GM23338 (cell line): Measurements from ENCODE around the gene AP1G2. TPM values are rescaled to one million over a fixed set of nuclear protein-coding genes. Genes with fewer than 3 reads are reported as not detected.

ENCODE experiments used
- ATAC-seq: fragments of 200-7000 bp; cut with Tn5 transposase; 3 replicates; pipeline ENCODE4 v1.9.1; 2020
- DNase-seq: peaks from one replicate; pipeline ENCODE4 v3.0.0-alpha.2; 2015; ENCODE audit warnings: low spot score
- H2AFZ ChIP-seq: fragments of 200-600 bp; sonication (generic); 2 replicates; pipeline ENCODE4 v1.8.0; 2016; ENCODE audit warnings: antibody characterized with exemption, mild to moderate bottlenecking, moderate library complexity
- H3F3A ChIP-seq: fragments of 200-600 bp; sonication (generic); replicated peaks from 2 replicates; pipeline ENCODE4 v1.8.0; 2017; ENCODE audit warnings: antibody characterized with exemption, mixed run types, low read depth
- H3K27ac ChIP-seq: fragments of 200-600 bp; sonication (generic); 2 replicates; pipeline ENCODE4 v1.6.1; 2016; ENCODE audit warnings: low read depth
- H3K27me3 ChIP-seq: fragments of 200-600 bp; sonication (generic); 2 replicates; pipeline ENCODE4 v1.8.0; 2016; ENCODE audit warnings: mild to moderate bottlenecking, mixed run types, moderate library complexity; ENCODE audit not compliant: insufficient read depth
- H3K36me3 ChIP-seq: fragments of 200-600 bp; sonication (generic); 2 replicates; pipeline ENCODE4 v1.8.0; 2016; ENCODE audit warnings: mild to moderate bottlenecking; ENCODE audit not compliant: insufficient read depth
- H3K4me1 ChIP-seq: fragments of 200-600 bp; sonication (generic); 2 replicates; pipeline ENCODE4 v1.8.0; 2016; ENCODE audit warnings: mild to moderate bottlenecking, moderate library complexity; ENCODE audit not compliant: insufficient read depth
- H3K4me2 ChIP-seq: fragments of 200-600 bp; sonication (generic); 2 replicates; pipeline ENCODE4 v1.7.1; 2017; ENCODE audit warnings: mixed run types
- H3K4me3 ChIP-seq: fragments of 200-600 bp; sonication (generic); 2 replicates; pipeline ENCODE4 v1.6.1; 2016; ENCODE audit warnings: mixed run types
- H3K79me2 ChIP-seq: fragments of 200-600 bp; sonication (generic); replicated peaks from 2 replicates; pipeline ENCODE4 v1.8.0; 2017; ENCODE audit warnings: mild to moderate bottlenecking; ENCODE audit not compliant: insufficient read depth
- H3K9me2 ChIP-seq: fragments of 200-600 bp; sonication (generic); 2 replicates; pipeline ENCODE4 v1.8.0; 2017; ENCODE audit not compliant: insufficient read depth
- H4K20me1 ChIP-seq: fragments of 200-600 bp; sonication (generic); replicated peaks from 2 replicates; pipeline ENCODE4 v1.8.0; 2017; ENCODE audit warnings: mild to moderate bottlenecking; ENCODE audit not compliant: insufficient read depth
- H3K27ac Mint-ChIP-seq: 2 replicates; pipeline ENCODE4 v1.8.0; 2020; ENCODE audit warnings: inconsistent platforms, mild to moderate bottlenecking, moderate library complexity, mixed read lengths
- H3K27me3 Mint-ChIP-seq: 3 replicates; pipeline ENCODE4 v1.8.0; 2022; ENCODE audit warnings: low read depth, mild to moderate bottlenecking, moderate library complexity, mixed read lengths, inconsistent platforms; ENCODE audit not compliant: insufficient read depth, poor library complexity
- H3K36me3 Mint-ChIP-seq: 3 replicates; pipeline ENCODE4 v1.8.0; 2021; ENCODE audit warnings: low read depth, mild to moderate bottlenecking, inconsistent platforms, moderate library complexity, mixed read lengths
- H3K4me1 Mint-ChIP-seq: 3 replicates; pipeline ENCODE4 v1.8.0; 2020; ENCODE audit warnings: mild to moderate bottlenecking, inconsistent platforms, mixed read lengths
- H3K4me3 Mint-ChIP-seq: 3 replicates; pipeline ENCODE4 v1.8.0; 2021; ENCODE audit warnings: moderate library complexity, mild to moderate bottlenecking, inconsistent platforms, mixed read lengths
- H3K9me3 Mint-ChIP-seq: 3 replicates; pipeline ENCODE4 v1.8.0; 2020; ENCODE audit warnings: moderate library complexity, mild to moderate bottlenecking, inconsistent platforms, mixed read lengths
- CTCF ChIP-seq, 2 experiments: fragments of 200-600 bp in 1 of 2; sonication (generic) in 1 of 2; conservative IDR thresholded peaks; 2 replicates each; pipeline versions ENCODE4 v1.5.1 to v1.6.1; 2016 to 2017; ENCODE audit warnings: antibody characterized with exemption in 2 of 2, low read depth in 2 of 2, mild to moderate bottlenecking in 2 of 2, moderate library complexity in 1 of 2
- ETS1 ChIP-seq: IDR thresholded peaks from 2 replicates; pipeline ENCODE4 v1.6.1; 2016; ENCODE audit warnings: antibody characterized with exemption
- EZH2 ChIP-seq: fragments of 200-600 bp; sonication (generic); IDR thresholded peaks from one replicate; pipeline ENCODE4 v1.8.0; 2017; ENCODE audit warnings: antibody characterized with exemption, mild to moderate bottlenecking, low read depth; ENCODE audit not compliant: unreplicated experiment
- NANOG ChIP-seq: IDR thresholded peaks from 2 replicates; pipeline ENCODE4 v1.6.1; 2016; ENCODE audit warnings: antibody characterized with exemption, borderline replicate concordance
- POLR2AphosphoS5 ChIP-seq: IDR thresholded peaks from 2 replicates; pipeline ENCODE4 v1.6.1; 2016; ENCODE audit warnings: antibody characterized with exemption, low read depth
- REST ChIP-seq: IDR thresholded peaks from one replicate; pipeline ENCODE4 v1.6.1; 2018; ENCODE audit warnings: antibody characterized with exemption; ENCODE audit not compliant: unreplicated experiment
- STAT1 ChIP-seq: IDR thresholded peaks from one replicate; pipeline ENCODE4 v1.6.1; 2016; ENCODE audit warnings: antibody characterized with exemption; ENCODE audit not compliant: unreplicated experiment
- ZNF114 ChIP-seq: fragments of 250-450 bp; sonication (Bioruptor Pico); IDR thresholded peaks from 2 replicates; pipeline ENCODE4 v1.5.0; 2020; ENCODE audit warnings: mild to moderate bottlenecking, moderate library complexity
- ZNF331 ChIP-seq: fragments of 250-450 bp; sonication (Bioruptor Pico); IDR thresholded peaks from 2 replicates; pipeline ENCODE4 v1.5.0; 2020; ENCODE audit warnings: low read depth, mild to moderate bottlenecking, moderate library complexity
- ZNF462 ChIP-seq: fragments of 250-450 bp; sonication (Bioruptor Pico); IDR thresholded peaks from 2 replicates; pipeline ENCODE4 v1.5.0; 2020; ENCODE audit warnings: mild to moderate bottlenecking, moderate library complexity
- polyA plus RNA-seq: library from polyadenylated mRNA; unstranded; fragments of >200 nt; fragmentation: Nextera tagmentation; extraction: Ambion mirVana; gene quantifications from 2 replicates; pipeline ENCODE4 v1.2.1, GENCODE V29; 2016
- total RNA-seq: library from RNA; depleted of rRNA; stranded (reverse); fragments of >200 nt; shearing (Covaris generic); gene quantifications from 2 replicates; pipeline ENCODE4 v1.2.3, GENCODE V29; 2014

The AP1G2 gene
- total and polyA plus RNA-seq, 2 experiments from 2014 or later, result 55.3 to 63.5 TPM

GRCh38 chr14:23524954-23525353 lies 42.6 kb downstream of the AP1G2 start (continued):
- TF ChIP-seq ZNF462 (no peak), CTCF (conservative IDR thresholded peaks at IDR 0.05; ENCODE audit: low read depth in 2 of 2) (no peak), ZNF331 (CRISPR knock-in tag) (no peak)

- Mint-ChIP-seq H3K27me3 (peaks cover 15% of the 10 kb centered on the region), H3K36me3 (peaks cover 60% of the 10 kb centered on the region), H3K4me1 (peaks cover 54% of the 10 kb centered on the region), H3K4me3 (no peak overlapping the region), H3K27ac (no peak overlapping the region), H3K9me3 (no peaks in the 10 kb centered on the region; the same call in 2 of the 3 replicates)
- H4K20me1 ChIP-seq, result no peaks in the 10 kb centered on the region
- H3K4me3 ChIP-seq, result no peak overlapping the region
- peaks cover 23% of the 10 kb centered on the region for H3K4me1 ChIP-seq
- H3K27me3 ChIP-seq, result no peaks in the 10 kb centered on the region
- H3K27ac ChIP-seq, result no peak overlapping the region
- H3K9me2 ChIP-seq, result no peaks in the 10 kb centered on the region
- H3K36me3 ChIP-seq, result no peaks in the 10 kb centered on the region; the same call in 1 of the 2 replicates
- no peaks in the 10 kb centered on the region for H3K79me2 ChIP-seq
- no peak overlapping the region for H2AFZ ChIP-seq
- ATAC-seq, result no peak
- DNase-seq, result no peak
- H3K4me2 ChIP-seq, result no peak overlapping the region
- H3F3A ChIP-seq, result no peaks in the 10 kb centered on the region; the same call in 1 of the 2 replicates
- TF ChIP-seq ETS1 (no peak), POLR2AphosphoS5 (no peak; the same call in 1 of the 2 replicates), EZH2 (no peak), REST (no peak), NANOG (no peak), ZNF331 (CRISPR knock-in tag) (no peak), STAT1 (no peak), ZNF114 (no peak)
These were observed 44.2 kb downstream of the AP1G2 start for GRCh38 chr14:23523229-23524016.
